Activated CD8-positive, alpha-beta memory T cell treated with anti-CD3 and anti-CD28 coated beads for 24 hours (primary cell): ENCODE results near the gene SERGEF.

Experiments
- DNase-seq: peaks from one replicate; pipeline ENCODE4 v3.0.0-alpha.2; 2020

SERGEF gene

GRCh38 chr11:17950644-17951043 is 62.2 kb downstream of the SERGEF start:
- DNase-seq: no peak

- DNase-seq: no peak
Observed at GRCh38 chr11:17948296-17948695, 64.6 kb downstream of the SERGEF start.

- no peak for DNase-seq
Observed at GRCh38 chr11:17939542-17939941, 73.3 kb downstream of the SERGEF start.

- DNase-seq: no peak
Observed at GRCh38 chr11:17936790-17937189, 76.1 kb downstream of the SERGEF start.

GRCh38 chr11:17934194-17934593 is 78.7 kb downstream of the SERGEF start:
- DNase-seq: no peak

- DNase-seq: no peak
Observed at GRCh38 chr11:17933708-17934107, 79.1 kb downstream of the SERGEF start.

GRCh38 chr11:17932472-17932871 is 80.4 kb downstream of the SERGEF start:
- DNase-seq: no peak

- no peak for DNase-seq
Observed at GRCh38 chr11:17931595-17931994, 81.3 kb downstream of the SERGEF start.

GRCh38 chr11:17930544-17931125 is 82.2 kb downstream of the SERGEF start:
- DNase-seq: no peak

GRCh38 chr11:17929171-17929570 is 83.7 kb downstream of the SERGEF start:
- DNase-seq: no peak

- DNase-seq: no peak
Observed at GRCh38 chr11:17927681-17928343, 85.0 kb downstream of the SERGEF start.

GRCh38 chr11:17927041-17927440 is 85.8 kb downstream of the SERGEF start:
- no peak for DNase-seq

- no peak for DNase-seq
Observed at GRCh38 chr11:17924713-17925112, 88.1 kb downstream of the SERGEF start.

GRCh38 chr11:17923217-17923616 is 89.6 kb downstream of the SERGEF start:
- no peak for DNase-seq

- DNase-seq: no peak
Observed at GRCh38 chr11:17922416-17922788, 90.4 kb downstream of the SERGEF start.

- no peak for DNase-seq
Observed at GRCh38 chr11:17921659-17922415, 91.0 kb downstream of the SERGEF start.

GRCh38 chr11:17918049-17918605 is 94.7 kb downstream of the SERGEF start:
- no peak for DNase-seq

- DNase-seq: no peak
Observed at GRCh38 chr11:17917556-17917955, 95.3 kb downstream of the SERGEF start.

- DNase-seq: no peak
Observed at GRCh38 chr11:17915500-17916143, 97.2 kb downstream of the SERGEF start.

GRCh38 chr11:17914957-17915356 is 97.9 kb downstream of the SERGEF start:
- no peak for DNase-seq

- no peak for DNase-seq
Observed at GRCh38 chr11:17907046-17907445, 105.8 kb downstream of the SERGEF start.

- DNase-seq: no peak
Observed at GRCh38 chr11:17906436-17906835, 106.4 kb downstream of the SERGEF start.

- DNase-seq: no peak
Observed at GRCh38 chr11:17905477-17905876, 107.4 kb downstream of the SERGEF start.
